ENCODE results near the gene GRB7.
"Not testable (repeated sequence)": the region's sequence is repeated elsewhere in the genome, so short reads cannot be mapped to it uniquely, and the experiment has no call there.

GRB7 gene

DNA sequence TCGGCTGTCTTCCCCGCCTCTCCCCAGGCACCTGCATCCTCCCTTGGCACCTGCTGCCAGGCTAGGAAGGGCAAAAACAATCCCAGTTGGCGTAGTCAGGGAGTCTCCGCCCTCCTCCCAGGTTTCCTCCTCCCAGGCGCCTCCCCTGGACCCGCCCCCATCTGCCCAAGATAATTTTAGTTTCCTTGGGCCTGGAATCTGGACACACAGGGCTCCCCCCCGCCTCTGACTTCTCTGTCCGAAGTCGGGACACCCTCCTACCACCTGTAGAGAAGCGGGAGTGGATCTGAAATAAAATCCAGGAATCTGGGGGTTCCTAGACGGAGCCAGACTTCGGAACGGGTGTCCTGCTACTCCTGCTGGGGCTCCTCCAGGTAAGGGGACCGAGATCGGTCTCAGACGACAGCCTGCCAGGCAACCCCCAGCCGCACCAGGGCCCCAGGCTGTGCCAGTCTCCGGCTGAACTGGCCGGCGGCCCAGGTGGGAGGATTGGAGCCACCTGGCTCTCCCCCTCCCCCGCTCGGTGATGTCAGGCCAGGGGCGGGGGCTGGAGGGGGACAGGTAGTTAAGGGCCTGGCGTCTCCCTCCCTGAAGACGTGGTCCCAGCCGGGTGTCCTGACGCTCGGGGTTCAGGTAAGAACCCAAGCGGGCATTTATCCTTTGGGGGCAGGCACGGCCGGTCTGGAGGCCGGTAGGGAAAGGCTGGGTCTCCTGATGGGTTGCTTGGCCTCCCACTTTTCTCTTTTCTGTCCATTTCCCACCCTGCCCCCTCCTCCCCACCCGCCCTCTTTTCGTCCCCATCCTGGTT lies at the start of gene GRB7:
GRB7 (plus strand) TSS at position 179 of the 808 bp plus-strand sequence. CDS start 4,364 bp downstream, outside the sequence.
- DNase-seq: peak; percentile 49
- peak within 1 kb of the TSS; percentile 23 for H3K27ac Mint-ChIP-seq

DNA sequence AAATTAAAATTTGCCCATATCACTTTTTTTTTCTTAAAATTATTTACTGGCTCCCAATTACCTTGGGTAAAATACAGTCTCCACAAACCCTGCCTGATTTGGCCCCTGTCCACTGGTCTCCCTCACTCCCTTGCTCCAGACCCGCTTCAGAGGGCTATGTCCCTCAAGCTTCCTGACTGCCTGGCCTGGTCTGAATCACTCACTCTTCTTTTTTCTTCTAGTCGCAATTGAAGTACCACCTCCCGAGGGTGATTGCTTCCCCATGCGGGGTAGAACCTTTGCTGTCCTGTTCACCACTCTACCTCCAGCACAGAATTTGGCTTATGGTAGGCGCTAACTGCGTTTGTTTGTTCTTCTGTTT lies 49.3 kb upstream of the GRB7 start:
- Mint-ChIP-seq H3K36me3 (ENCODE audit: low read depth) (peaks cover 22% of the 10 kb centered on the region), H3K27ac (peak overlapping the region; percentile 98), H3K9me3 (no peaks in the 10 kb centered on the region), H3K27me3 (no peaks in the 10 kb centered on the region), H3K4me1 (ENCODE audit: low read depth) (peaks cover 21% of the 10 kb centered on the region), H3K4me3 (peak overlapping the region; percentile 96)
- no peak for DNase-seq

More for the DNA sequence above, at the start of gene GRB7:
- Mint-ChIP-seq H3K27me3 (peaks cover 19% of the 10 kb centered on the region), H3K4me1 (ENCODE audit: low read depth) (peaks cover 27% of the 10 kb centered on the region), H3K36me3 (ENCODE audit: low read depth) (no peaks in the 10 kb centered on the region), H3K9me3 (no peaks in the 10 kb centered on the region), H3K4me3 (peak within 1 kb of the TSS; percentile 73)

- Mint-ChIP-seq H3K36me3 (ENCODE audit: low read depth) (peaks cover 20% of the 10 kb centered on the region), H3K27me3 (no peaks in the 10 kb centered on the region), H3K9me3 (no peaks in the 10 kb centered on the region), H3K4me1 (ENCODE audit: low read depth) (peaks cover 21% of the 10 kb centered on the region), H3K4me3 (peak overlapping the region; percentile 96), H3K27ac (peak overlapping the region; percentile 98)
- no peak for DNase-seq
Measured at GRCh38 chr17:39688945-39689344, 48.8 kb upstream of the GRB7 start.

- H3K4me3 Mint-ChIP-seq: no peak overlapping the region
- no peaks in the 10 kb centered on the region for H3K9me3 Mint-ChIP-seq
- DNase-seq: no peak
- H3K36me3 Mint-ChIP-seq (ENCODE audit: low read depth): no peaks in the 10 kb centered on the region
- no peak overlapping the region for H3K27ac Mint-ChIP-seq
- peaks cover 16% of the 10 kb centered on the region for H3K27me3 Mint-ChIP-seq
- peaks cover 2% of the 10 kb centered on the region for H3K4me1 Mint-ChIP-seq (ENCODE audit: low read depth)
Measured at GRCh38 chr17:39694593-39694992, 43.1 kb upstream of the GRB7 start.

- DNase-seq: no peak
- Mint-ChIP-seq H3K4me3 (no peak overlapping the region), H3K27me3 (peaks cover 19% of the 10 kb centered on the region), H3K9me3 (no peaks in the 10 kb centered on the region), H3K27ac (no peak overlapping the region), H3K4me1 (ENCODE audit: low read depth) (peaks cover 4% of the 10 kb centered on the region), H3K36me3 (ENCODE audit: low read depth) (no peaks in the 10 kb centered on the region)
Measured at GRCh38 chr17:39695089-39695474, 42.7 kb upstream of the GRB7 start.

DNA sequence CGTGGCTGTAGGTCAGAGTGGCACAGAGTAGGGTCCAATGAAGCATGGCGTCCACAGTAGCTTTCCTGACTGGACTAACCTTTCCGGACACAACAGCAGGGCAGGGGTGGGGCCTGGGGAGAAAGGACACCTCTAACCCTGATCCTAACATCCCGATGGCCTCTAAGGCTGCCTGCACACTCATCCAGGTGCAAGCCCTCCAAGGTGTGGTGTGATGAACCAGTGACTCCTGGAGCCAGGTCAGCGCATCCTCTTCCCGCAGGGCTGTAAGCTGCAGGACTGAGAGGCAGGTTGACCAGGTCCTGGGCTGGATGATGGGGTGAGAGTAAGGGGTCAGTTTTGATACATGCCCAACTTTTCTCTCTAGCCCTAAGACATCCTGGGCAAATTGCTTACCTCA lies 41.0 kb upstream of the GRB7 start:
- H3K4me3 Mint-ChIP-seq: no peak overlapping the region
- peaks cover 10% of the 10 kb centered on the region for H3K4me1 Mint-ChIP-seq (ENCODE audit: low read depth)
- H3K36me3 Mint-ChIP-seq (ENCODE audit: low read depth): no peaks in the 10 kb centered on the region
- peaks cover 32% of the 10 kb centered on the region for H3K27me3 Mint-ChIP-seq
- H3K9me3 Mint-ChIP-seq: no peaks in the 10 kb centered on the region
- no peak overlapping the region for H3K27ac Mint-ChIP-seq
- DNase-seq: no peak

DNA sequence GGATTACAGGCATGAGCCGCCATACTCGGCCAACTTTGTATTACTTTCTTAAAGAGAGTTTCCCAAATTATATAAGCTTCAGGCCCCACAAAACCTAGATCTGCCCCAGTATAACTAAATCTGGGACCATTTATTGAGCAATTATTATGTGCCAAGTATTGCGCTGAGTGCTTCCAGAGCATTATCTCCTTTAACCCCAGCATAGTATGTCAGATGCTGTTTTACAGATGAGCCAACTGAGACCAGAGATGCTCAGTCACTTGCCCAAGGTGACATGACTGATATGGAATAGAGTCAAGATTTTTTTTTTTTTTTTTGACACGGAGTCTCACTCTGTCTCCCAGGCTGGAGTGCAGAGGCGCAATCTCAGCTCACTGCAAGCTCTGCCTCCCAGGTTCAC lies 39.8 kb upstream of the GRB7 start:
- Mint-ChIP-seq H3K27me3 (peaks cover 42% of the 10 kb centered on the region), H3K36me3 (ENCODE audit: low read depth) (no peaks in the 10 kb centered on the region), H3K27ac (no peak overlapping the region), H3K4me3 (no peak overlapping the region), H3K4me1 (ENCODE audit: low read depth) (peaks cover 10% of the 10 kb centered on the region), H3K9me3 (no peaks in the 10 kb centered on the region)
- no peak for DNase-seq

DNA sequence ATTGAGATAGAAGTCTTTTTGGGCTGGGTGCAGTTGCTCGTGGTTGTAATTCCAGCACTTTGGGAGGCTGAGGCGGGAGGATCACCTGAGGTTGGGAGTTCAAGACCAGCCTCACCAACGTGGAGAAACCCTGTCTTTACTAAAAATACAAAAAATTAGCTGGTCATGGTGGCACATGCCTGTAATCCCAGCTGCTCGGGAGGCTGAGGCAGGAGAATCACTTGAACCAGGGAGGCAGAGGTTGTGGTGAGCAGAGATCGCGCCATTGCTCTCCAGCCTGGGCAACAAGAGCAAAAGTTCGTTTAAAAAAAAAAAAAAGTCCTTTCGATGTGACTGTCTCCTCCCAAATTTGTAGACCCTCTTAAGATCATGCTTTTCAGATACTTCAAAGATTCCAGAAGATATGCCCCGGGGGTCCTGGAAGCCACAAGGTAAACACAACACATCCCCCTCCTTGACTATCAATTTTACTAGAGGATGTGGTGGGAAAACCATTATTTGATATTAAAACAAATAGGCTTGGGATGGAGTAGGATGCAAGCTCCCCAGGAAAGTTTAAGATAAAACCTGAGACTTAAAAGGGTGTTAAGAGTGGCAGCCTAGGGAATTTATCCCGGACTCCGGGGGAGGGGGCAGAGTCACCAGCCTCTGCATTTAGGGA lies 38.5 kb upstream of the GRB7 start:
- H3K27me3 Mint-ChIP-seq: peaks cover 42% of the 10 kb centered on the region
- H3K4me3 Mint-ChIP-seq; H3K4me1 Mint-ChIP-seq (ENCODE audit: low read depth); H3K27ac Mint-ChIP-seq; H3K9me3 Mint-ChIP-seq; H3K36me3 Mint-ChIP-seq (ENCODE audit: low read depth); DNase-seq: not testable (repeated sequence)

DNA sequence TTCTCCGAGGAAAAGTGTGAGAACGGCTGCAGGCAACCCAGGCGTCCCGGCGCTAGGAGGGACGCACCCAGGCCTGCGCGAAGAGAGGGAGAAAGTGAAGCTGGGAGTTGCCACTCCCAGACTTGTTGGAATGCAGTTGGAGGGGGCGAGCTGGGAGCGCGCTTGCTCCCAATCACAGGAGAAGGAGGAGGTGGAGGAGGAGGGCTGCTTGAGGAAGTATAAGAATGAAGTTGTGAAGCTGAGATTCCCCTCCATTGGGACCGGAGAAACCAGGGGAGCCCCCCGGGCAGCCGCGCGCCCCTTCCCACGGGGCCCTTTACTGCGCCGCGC lies 38.0 kb upstream of the GRB7 start, which contains the start of gene ERBB2:
ERBB2 (plus strand) TSS at position 247 of the 330 bp plus-strand sequence. CDS start 175 bp downstream, outside the sequence.
- Mint-ChIP-seq H3K9me3 (no peaks in the 10 kb centered on the region), H3K4me1 (ENCODE audit: low read depth) (peaks cover 10% of the 10 kb centered on the region), H3K4me3 (no peak within 1 kb of the TSS), H3K27ac (no peak within 1 kb of the TSS), H3K27me3 (peaks cover 42% of the 10 kb centered on the region), H3K36me3 (ENCODE audit: low read depth) (no peaks in the 10 kb centered on the region)
- no peak for DNase-seq

DNA sequence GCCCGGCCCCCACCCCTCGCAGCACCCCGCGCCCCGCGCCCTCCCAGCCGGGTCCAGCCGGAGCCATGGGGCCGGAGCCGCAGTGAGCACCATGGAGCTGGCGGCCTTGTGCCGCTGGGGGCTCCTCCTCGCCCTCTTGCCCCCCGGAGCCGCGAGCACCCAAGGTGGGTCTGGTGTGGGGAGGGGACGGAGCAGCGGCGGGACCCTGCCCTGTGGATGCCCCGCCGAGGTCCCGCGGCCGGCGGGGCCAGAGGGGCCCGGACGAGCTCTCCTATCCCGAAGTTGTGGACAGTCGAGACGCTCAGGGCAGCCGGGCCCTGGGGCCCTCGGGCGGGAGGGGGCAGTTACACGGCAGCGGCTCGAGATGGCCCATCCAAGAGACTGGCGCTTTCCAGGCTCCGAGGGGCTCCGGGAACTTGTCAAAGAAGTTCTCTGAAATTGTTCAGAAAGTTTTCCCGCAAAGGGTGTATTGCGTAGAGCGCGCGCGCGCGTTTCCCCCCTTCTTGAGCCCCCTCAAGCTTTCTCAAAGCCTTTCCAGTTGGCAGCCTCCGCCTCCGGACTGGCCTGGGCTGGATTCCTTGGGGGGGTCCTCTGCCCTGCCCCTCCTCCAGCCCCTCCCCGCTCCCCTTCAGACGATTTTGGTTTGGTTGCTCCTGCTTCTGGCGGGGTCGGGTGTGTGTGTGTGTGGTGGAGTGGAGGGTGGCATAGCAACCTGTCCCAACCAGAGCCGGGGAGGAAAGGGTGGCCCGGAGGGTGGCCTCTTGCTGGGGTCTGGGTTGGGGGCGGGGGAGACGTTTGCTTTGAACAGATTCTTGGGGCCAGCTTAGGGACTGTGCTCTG lies 37.4 kb upstream of the GRB7 start:
- DNase-seq: no peak
- Mint-ChIP-seq H3K27ac (no peak overlapping the region), H3K4me1 (ENCODE audit: low read depth) (peaks cover 10% of the 10 kb centered on the region), H3K27me3 (peaks cover 42% of the 10 kb centered on the region), H3K4me3 (no peak overlapping the region), H3K36me3 (ENCODE audit: low read depth) (no peaks in the 10 kb centered on the region), H3K9me3 (no peaks in the 10 kb centered on the region)

DNA sequence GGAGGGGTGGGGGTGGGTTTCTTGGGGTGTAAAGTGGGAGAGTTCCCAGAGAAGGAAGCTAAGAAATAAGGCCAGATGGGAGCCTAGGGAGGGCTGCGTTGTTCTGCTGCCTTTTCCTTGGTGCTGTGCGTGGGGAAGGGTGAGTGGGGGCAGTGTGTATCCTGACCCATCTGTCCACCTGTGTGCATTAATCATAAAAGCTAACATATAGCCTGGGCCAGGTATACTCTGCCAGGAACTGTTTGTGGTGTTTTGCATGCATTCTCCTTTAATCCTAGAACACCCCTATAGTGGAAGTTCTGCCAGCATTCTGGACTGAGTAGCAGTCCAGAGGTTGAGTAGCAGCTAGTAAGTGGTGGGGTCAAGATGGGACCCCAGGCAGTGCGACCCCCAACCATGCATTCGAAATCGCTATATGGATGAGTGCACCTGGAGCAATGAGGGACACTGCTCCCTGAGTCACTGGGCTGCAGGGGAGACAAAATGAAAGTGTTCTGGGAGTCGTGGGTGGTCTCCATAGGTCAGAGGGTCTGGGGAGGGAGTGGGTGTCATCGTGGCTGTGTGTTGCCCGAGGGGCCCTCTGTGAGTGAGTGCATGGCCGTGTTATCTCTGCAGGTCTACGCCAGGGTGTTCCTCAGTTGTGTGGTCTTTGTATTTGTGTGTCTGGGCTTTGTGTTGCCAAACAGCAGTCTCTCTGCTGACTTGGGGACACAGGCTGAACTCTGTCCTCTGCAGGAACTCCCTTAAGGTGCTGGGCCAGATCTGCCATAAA lies 36.5 kb upstream of the GRB7 start:
- Mint-ChIP-seq H3K36me3 (ENCODE audit: low read depth) (no peaks in the 10 kb centered on the region), H3K27ac (no peak overlapping the region), H3K4me3 (no peak overlapping the region), H3K27me3 (peaks cover 42% of the 10 kb centered on the region), H3K9me3 (no peaks in the 10 kb centered on the region), H3K4me1 (ENCODE audit: low read depth) (peaks cover 10% of the 10 kb centered on the region)
- no peak for DNase-seq

DNA sequence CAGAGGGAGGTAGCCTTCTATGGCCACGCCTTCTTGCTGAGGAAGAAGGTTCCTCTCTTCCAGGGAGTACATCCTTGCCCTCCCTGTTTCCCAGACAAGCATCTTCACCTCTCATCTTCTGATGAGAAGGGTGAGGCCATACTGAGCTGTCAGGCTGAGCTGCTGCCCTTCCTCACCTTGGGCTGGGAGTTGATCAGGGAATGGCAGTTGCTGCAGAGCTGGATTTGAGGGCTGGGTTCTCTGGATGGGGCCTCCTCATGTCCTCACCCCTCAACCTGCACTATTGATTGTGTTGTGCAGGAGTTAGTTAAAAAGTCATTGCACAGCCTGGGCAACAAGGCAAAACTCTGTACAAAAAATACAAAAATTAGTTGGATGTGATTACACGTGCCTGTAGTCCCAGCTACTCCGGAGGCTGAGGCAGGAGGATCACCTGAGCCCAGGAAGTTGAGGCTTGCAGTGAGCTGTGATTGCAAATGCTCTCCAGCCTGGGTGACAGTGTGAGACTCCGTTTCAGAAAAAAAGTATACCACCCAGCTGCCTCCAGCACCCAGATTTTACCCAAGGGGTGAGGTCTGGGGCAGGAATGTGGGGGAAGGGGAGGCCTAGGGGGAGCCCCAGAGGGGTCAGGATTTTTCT lies 35.8 kb upstream of the GRB7 start:
- Mint-ChIP-seq H3K27me3 (peaks cover 42% of the 10 kb centered on the region), H3K36me3 (ENCODE audit: low read depth) (no peaks in the 10 kb centered on the region), H3K4me1 (ENCODE audit: low read depth) (peaks cover 14% of the 10 kb centered on the region), H3K4me3 (no peak overlapping the region), H3K27ac (no peak overlapping the region), H3K9me3 (no peaks in the 10 kb centered on the region)
- no peak for DNase-seq

GRCh38 chr17:39702901-39703893 lies 34.5 kb upstream of the GRB7 start:
- H3K4me3 Mint-ChIP-seq: no peak overlapping the region
- no peaks in the 10 kb centered on the region for H3K36me3 Mint-ChIP-seq (ENCODE audit: low read depth)
- H3K9me3 Mint-ChIP-seq: no peaks in the 10 kb centered on the region
- H3K27ac Mint-ChIP-seq: no peak overlapping the region
- peaks cover 40% of the 10 kb centered on the region for H3K27me3 Mint-ChIP-seq
- H3K4me1 Mint-ChIP-seq (ENCODE audit: low read depth): peaks cover 21% of the 10 kb centered on the region
- DNase-seq: no peak
